ENCODE results near the gene PHKB.

Gene PHKB

GRCh38 chr16:47724115-47724785, 263.1 kb downstream of the PHKB start:
- TF ChIP-seq GABPA (IDR thresholded peaks at IDR 0.05; ENCODE audit: low read depth) (no peak), REST (IDR thresholded peaks at IDR 0.05; ENCODE audit: insufficient replicate concordance, low read depth) (no peak), SPI1 (IDR thresholded peaks at IDR 0.05; ENCODE audit: borderline replicate concordance, low read depth) (no peak), POLR2AphosphoS5 (IDR thresholded peaks at IDR 0.05; ENCODE audit: low read depth) (no peak), CTCF (IDR thresholded peaks at IDR 0.05; ENCODE audit: insufficient read depth, low read length) (no peak)
- Histone ChIP-seq H3K27ac (replicated peaks) (no peak overlapping the region), H3K4me3 (replicated peaks; ENCODE audit: insufficient read depth, low read length) (no peak overlapping the region), H3K27me3 (ENCODE audit: insufficient read depth, poor library complexity, severe bottlenecking) (no peaks in the 10 kb centered on the region)
- DNase-seq (ENCODE audit: low read depth in 1 of 2, low spot score in 1 of 2) = no peak

- TF ChIP-seq POLR2AphosphoS5 (IDR thresholded peaks at IDR 0.05; ENCODE audit: low read depth) (no peak), CTCF (IDR thresholded peaks at IDR 0.05; ENCODE audit: insufficient read depth, low read length) (no peak), GABPA (IDR thresholded peaks at IDR 0.05; ENCODE audit: low read depth) (no peak), REST (IDR thresholded peaks at IDR 0.05; ENCODE audit: insufficient replicate concordance, low read depth) (no peak), SPI1 (IDR thresholded peaks at IDR 0.05; ENCODE audit: borderline replicate concordance, low read depth) (no peak)
- Histone ChIP-seq H3K27ac (replicated peaks) (no peak overlapping the region), H3K4me3 (replicated peaks; ENCODE audit: insufficient read depth, low read length) (no peak overlapping the region), H3K27me3 (ENCODE audit: insufficient read depth, poor library complexity, severe bottlenecking) (no peaks in the 10 kb centered on the region)
- no peak for DNase-seq (ENCODE audit: low read depth in 1 of 2, low spot score in 1 of 2)
These were observed 264.1 kb downstream of the PHKB start for GRCh38 chr16:47725188-47725695.

DNA sequence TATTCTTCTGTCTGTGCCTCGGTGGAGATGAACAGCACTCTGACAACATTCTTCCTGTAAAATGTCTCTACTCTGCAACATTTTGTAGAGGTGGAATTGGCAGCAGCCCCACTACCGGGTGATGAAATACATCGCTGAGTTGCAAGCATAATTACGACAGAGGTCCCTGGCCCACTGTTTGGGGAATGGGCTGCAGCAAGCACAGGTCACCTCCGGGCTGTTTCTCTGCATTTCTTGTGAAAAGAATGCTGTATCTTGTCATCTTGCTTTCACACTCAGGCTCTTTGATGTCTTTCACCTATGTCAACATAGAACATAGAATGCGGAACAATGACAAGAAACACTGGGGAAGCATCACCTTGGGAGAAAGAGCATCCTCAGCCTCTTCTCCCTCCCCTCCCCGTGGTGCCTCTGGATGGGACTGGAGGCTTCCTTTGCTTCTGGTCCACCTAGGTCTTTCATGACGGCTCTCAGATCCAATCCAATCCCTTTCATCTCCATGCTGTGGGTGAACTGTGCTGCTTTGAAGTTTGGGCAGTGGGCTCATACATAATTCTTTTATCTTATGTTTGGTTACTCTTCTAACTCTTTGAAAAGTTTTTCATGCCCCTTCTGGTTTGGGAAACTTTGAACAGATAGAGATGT, 265.0 kb downstream of the PHKB start:
- no peak overlapping the region for H3K4me3 ChIP-seq (replicated peaks; ENCODE audit: insufficient read depth, low read length)
- no peak for DNase-seq (ENCODE audit: low read depth in 1 of 2, low spot score in 1 of 2)
- no peaks in the 10 kb centered on the region for H3K27me3 ChIP-seq (ENCODE audit: insufficient read depth, poor library complexity, severe bottlenecking)
- TF ChIP-seq CTCF (IDR thresholded peaks at IDR 0.05; ENCODE audit: insufficient read depth, low read length) = no peak
- TF ChIP-seq GABPA (IDR thresholded peaks at IDR 0.05; ENCODE audit: low read depth) = no peak
- TF ChIP-seq POLR2AphosphoS5 (IDR thresholded peaks at IDR 0.05; ENCODE audit: low read depth) = no peak
- no peak for TF ChIP-seq REST (IDR thresholded peaks at IDR 0.05; ENCODE audit: insufficient replicate concordance, low read depth)
- no peak for TF ChIP-seq SPI1 (IDR thresholded peaks at IDR 0.05; ENCODE audit: borderline replicate concordance, low read depth)
- no peak overlapping the region for H3K27ac ChIP-seq (replicated peaks)
